Gastroesophageal sphincter (tissue), 4 donors: ENCODE results near the gene AMZ1. TPM values are rescaled to one million over a fixed set of nuclear protein-coding genes. Genes with fewer than 3 reads are reported as not detected.
A peak's percentile ranks its signal among the peaks of the same experiment; 100 is the strongest.
"Not testable (repeated sequence)": the region's sequence is repeated elsewhere in the genome, so short reads cannot be mapped to it uniquely, and the experiment has no call there.

Source experiments
- ATAC-seq: fragments of 150-250 bp; one replicate; pipeline ENCODE4 v1.9.1; 2016; ENCODE audit warnings: mild to moderate bottlenecking, moderate library complexity
- H3K27ac ChIP-seq, 4 donors: fragments of 200-600 bp; sonication (generic) in 3 of 4; 1 replicate in 3 of 4; 2 replicates in 1 of 4; pipeline ENCODE4 v1.5.1; 2016 to 2019
- H3K27me3 ChIP-seq: fragments of 200-600 bp; sonication (generic); one replicate; pipeline ENCODE4 v1.5.1; 2019
- H3K36me3 ChIP-seq, 2 donors: fragments of 200-600 bp; sonication (generic); one replicate each; pipeline ENCODE4 v1.5.1; 2019; ENCODE audit warnings: control low read depth in 1 of 2
- H3K4me1 ChIP-seq, 3 donors: fragments of 200-600 bp; sonication (generic); 1 replicate in 2 of 3; 2 replicates in 1 of 3; pipeline ENCODE4 v1.5.1; 2016 to 2019; ENCODE audit warnings: control low read depth in 2 of 3
- H3K4me3 ChIP-seq, 2 donors: fragments of 200-600 bp; sonication (generic); one replicate each; pipeline ENCODE4 v1.5.1; 2019; ENCODE audit warnings: mild to moderate bottlenecking in 1 of 2, moderate library complexity in 1 of 2
- H3K9me3 ChIP-seq, 3 donors: fragments of 200-600 bp; sonication (generic); one replicate each; pipeline ENCODE4 v1.5.1; 2017 to 2019; ENCODE audit warnings: control low read depth in 2 of 3
- CTCF ChIP-seq, 4 experiments: fragments of 200-600 bp in 2 of 4; fragments of 450-650 bp in 2 of 4; sonication (generic) in 1 of 4; IDR thresholded peaks; one replicate each; pipeline ENCODE4 v1.5.1; 2017 to 2019; ENCODE audit warnings: antibody characterized with exemption in 4 of 4, mild to moderate bottlenecking in 2 of 4, moderate library complexity in 2 of 4
- EP300 ChIP-seq: sonication (generic); formaldehyde crosslinking; IDR thresholded peaks from one replicate; pipeline ENCODE4 v1.6.1; 2017; ENCODE audit warnings: antibody characterized with exemption, mild to moderate bottlenecking
- POLR2A ChIP-seq, 2 donors: fragments of 450-650 bp; IDR thresholded peaks; one replicate each; pipeline ENCODE4 v1.6.1; 2017; ENCODE audit warnings: antibody characterized with exemption in 2 of 2, mild to moderate bottlenecking in 2 of 2, moderate library complexity in 1 of 2
- POLR2AphosphoS5 ChIP-seq: sonication (generic); formaldehyde crosslinking; IDR thresholded peaks from one replicate; pipeline ENCODE4 v1.6.1; 2017; ENCODE audit warnings: antibody characterized with exemption
- WGBS, 2 donors: methylation state at CpG; one replicate each; pipeline ENCODE4 v1.1.5; 2018; ENCODE audit warnings: low coverage in 1 of 2; 5-methylcytosine and 5-hydroxymethylcytosine counted together
- total RNA-seq, 4 donors: library from RNA; depleted of rRNA; stranded (reverse); fragments of >200 nt; gene quantifications; one replicate each; pipeline ENCODE4 v1.1.0, GENCODE V29; 2016

AMZ1 gene
- total RNA-seq, 4 donors from 2014 or later = 0.12 to 0.62 (median 0.32) TPM

GRCh38 chr7:2691011-2691707 lies 3.2 kb downstream of the AMZ1 start:
- no peak for TF ChIP-seq EP300
- TF ChIP-seq CTCF (IDR thresholded peaks at IDR 0.05) = no peak
- no peak for TF ChIP-seq POLR2A (IDR thresholded peaks at IDR 0.05)
- TF ChIP-seq POLR2AphosphoS5 = no peak
- Histone ChIP-seq H3K4me1 (peaks cover 0 to 23% (median 11%) of the 10 kb centered on the region in 3 donors), H3K4me3 (no peak overlapping the region), H3K36me3 (no peaks in the 10 kb centered on the region), H3K27ac (no peak overlapping the region), H3K9me3 (no peaks in the 10 kb centered on the region), H3K27me3 (peaks cover 37% of the 10 kb centered on the region)
- peak; percentile 74 for ATAC-seq
- 64% methylated on average over 8 of the region's 18 CpGs; no CpG with 5 or more reads in 1 of the 2 donors for WGBS, 2 donors

- ATAC-seq, H3K27ac ChIP-seq, H3K36me3 ChIP-seq, H3K4me3 ChIP-seq, H3K9me3 ChIP-seq: not testable (repeated sequence)
- Histone ChIP-seq H3K4me1 (peaks cover 0 to 23% (median 11%) of the 10 kb centered on the region in 3 donors), H3K27me3 (peaks cover 29% of the 10 kb centered on the region)
- WGBS, 2 donors = 96 to 100% methylated on average over 1 to 3 of the region's 23 CpGs
Measured at GRCh38 chr7:2691932-2692439, 4.0 kb downstream of the AMZ1 start.

- no peak for TF ChIP-seq POLR2A (IDR thresholded peaks at IDR 0.05)
- no peak for TF ChIP-seq EP300
- TF ChIP-seq CTCF (IDR thresholded peaks at IDR 0.05) = no peak
- TF ChIP-seq POLR2AphosphoS5 = no peak
- ATAC-seq = no peak
- WGBS, 2 donors = 60 to 89% methylated on average over 2 to 8 of the region's 14 CpGs
- Histone ChIP-seq H3K4me1 (peaks cover 0 to 18% (median 8%) of the 10 kb centered on the region in 3 donors), H3K4me3 (no peak overlapping the region), H3K27me3 (peaks cover 23% of the 10 kb centered on the region), H3K27ac (no peak overlapping the region), H3K36me3 (no peaks in the 10 kb centered on the region), H3K9me3 (no peaks in the 10 kb centered on the region)
Measured at GRCh38 chr7:2692543-2692942, 4.5 kb downstream of the AMZ1 start.

- peaks cover 13% of the 10 kb centered on the region for H3K27me3 ChIP-seq
- not testable (repeated sequence) for H3K4me1 ChIP-seq, H3K27ac ChIP-seq, ATAC-seq, H3K36me3 ChIP-seq, H3K4me3 ChIP-seq, H3K9me3 ChIP-seq
- WGBS, 2 donors = 70 to 88% methylated on average over 4 to 16 of the region's 19 CpGs
Measured at GRCh38 chr7:2693420-2694121, 5.6 kb downstream of the AMZ1 start.

GRCh38 chr7:2694122-2694436 lies 6.1 kb downstream of the AMZ1 start:
- 80% methylated on average over 1 of the region's 8 CpGs; no CpG with 5 or more reads in 1 of the 2 donors for WGBS, 2 donors
- H3K4me1 ChIP-seq, ATAC-seq, H3K9me3 ChIP-seq, H3K4me3 ChIP-seq, H3K36me3 ChIP-seq, H3K27me3 ChIP-seq, H3K27ac ChIP-seq: not testable (repeated sequence)

GRCh38 chr7:2698581-2699288 lies 10.7 kb downstream of the AMZ1 start:
- no peak for TF ChIP-seq CTCF (IDR thresholded peaks at IDR 0.05)
- TF ChIP-seq POLR2A (IDR thresholded peaks at IDR 0.05) = no peak
- TF ChIP-seq POLR2AphosphoS5 = no peak
- TF ChIP-seq EP300 = no peak
- Histone ChIP-seq H3K27me3 (peaks cover 6% of the 10 kb centered on the region), H3K9me3 (no peaks in the 10 kb centered on the region), H3K27ac (no peak overlapping the region), H3K4me1 (no peaks in the 10 kb centered on the region), H3K36me3 (no peaks in the 10 kb centered on the region), H3K4me3 (no peak overlapping the region)
- WGBS, 2 donors = 59 to 67% methylated on average over 11 to 12 of the region's 18 CpGs
- ATAC-seq = no peak
